ENCODE data around the gene PID1. TPM values are rescaled to one million over a fixed set of nuclear protein-coding genes. Genes with fewer than 3 reads are reported as not detected.

Gene PID1
- total RNA-seq, 1 experiment from 2014 or later = 2.6 TPM

- no peaks in the 10 kb centered on the region for H3K9me3 Mint-ChIP-seq
- POLR2A ChIA-PET = no interaction called here
- no peak for DNase-seq (ENCODE audit: low spot score)
- TF ChIP-seq HMGA2 (CRISPR knock-in tag; IDR thresholded peaks at IDR 0.05) (no peak), JAZF1 (CRISPR knock-in tag; IDR thresholded peaks at IDR 0.05) (no peak), FOXJ3 (CRISPR knock-in tag; IDR thresholded peaks at IDR 0.05; ENCODE audit: borderline replicate concordance) (no peak), SP1 (CRISPR knock-in tag; conservative IDR thresholded peaks at IDR 0.05) (no peak), ZNF121 (CRISPR knock-in tag; IDR thresholded peaks at IDR 0.05) (no peak), PRRX2 (CRISPR knock-in tag; IDR thresholded peaks at IDR 0.05) (no peak), OVOL2 (CRISPR knock-in tag; IDR thresholded peaks at IDR 0.05; ENCODE audit: borderline replicate concordance) (no peak)
- TF ChIP-seq, protein P1, sequence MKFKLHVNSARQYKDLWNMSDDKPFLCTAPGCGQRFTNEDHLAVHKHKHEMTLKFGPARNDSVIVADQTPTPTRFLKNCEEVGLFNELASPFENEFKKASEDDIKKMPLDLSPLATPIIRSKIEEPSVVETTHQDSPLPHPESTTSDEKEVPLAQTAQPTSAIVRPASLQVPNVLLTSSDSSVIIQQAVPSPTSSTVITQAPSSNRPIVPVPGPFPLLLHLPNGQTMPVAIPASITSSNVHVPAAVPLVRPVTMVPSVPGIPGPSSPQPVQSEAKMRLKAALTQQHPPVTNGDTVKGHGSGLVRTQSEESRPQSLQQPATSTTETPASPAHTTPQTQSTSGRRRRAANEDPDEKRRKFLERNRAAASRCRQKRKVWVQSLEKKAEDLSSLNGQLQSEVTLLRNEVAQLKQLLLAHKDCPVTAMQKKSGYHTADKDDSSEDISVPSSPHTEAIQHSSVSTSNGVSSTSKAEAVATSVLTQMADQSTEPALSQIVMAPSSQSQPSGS (CRISPR knock-in tag; IDR thresholded peaks at IDR 0.05; ENCODE audit: borderline replicate concordance, low read depth) = no peak
- H3K4me1 Mint-ChIP-seq = peaks cover 5% of the 10 kb centered on the region; the same call in 1 of the 2 replicates
- no peaks in the 10 kb centered on the region for H3K36me3 Mint-ChIP-seq
- H3K27ac Mint-ChIP-seq = no peak overlapping the region
- no peak overlapping the region for H3K4me3 Mint-ChIP-seq
- peaks cover 26% of the 10 kb centered on the region for H3K27me3 Mint-ChIP-seq (ENCODE audit: low read depth)
- no peak for ATAC-seq
- CTCF ChIA-PET = no interaction called here
These were observed 4.0 kb downstream of the PID1 start for GRCh38 chr2:229267080-229267479.

- DNase-seq (ENCODE audit: low spot score) (no peak), ATAC-seq (no peak)
- H3K9me3 Mint-ChIP-seq = no peaks in the 10 kb centered on the region
- 0 out of 2 replicates have a peak, but pooled peaks cover 2% of the 10 kb centered on the region for H3K4me1 Mint-ChIP-seq
- H3K27ac Mint-ChIP-seq = no peak overlapping the region
- ChIA-PET CTCF (no interaction called here), POLR2A (no interaction called here)
- H3K36me3 Mint-ChIP-seq = no peaks in the 10 kb centered on the region
- H3K27me3 Mint-ChIP-seq (ENCODE audit: low read depth) = peaks cover 18% of the 10 kb centered on the region
- H3K4me3 Mint-ChIP-seq = no peak overlapping the region
- TF ChIP-seq USF2 (CRISPR knock-in tag; IDR thresholded peaks at IDR 0.05) (no peak), ZNF219 (CRISPR knock-in tag; IDR thresholded peaks at IDR 0.05; ENCODE audit: borderline replicate concordance) (no peak), JAZF1 (CRISPR knock-in tag; IDR thresholded peaks at IDR 0.05) (no peak), ESRRA (CRISPR knock-in tag; IDR thresholded peaks at IDR 0.05; ENCODE audit: borderline replicate concordance) (no peak), JUN (CRISPR knock-in tag; IDR thresholded peaks at IDR 0.05) (no peak), ZBTB43 (CRISPR knock-in tag; IDR thresholded peaks at IDR 0.05) (no peak), ATF6 (CRISPR knock-in tag; IDR thresholded peaks at IDR 0.05) (no peak), IRF2 (CRISPR knock-in tag; IDR thresholded peaks at IDR 0.05; ENCODE audit: borderline replicate concordance, low read depth) (no peak), CREB1 (CRISPR knock-in tag; IDR thresholded peaks at IDR 0.05) (no peak), FOXJ3 (CRISPR knock-in tag; IDR thresholded peaks at IDR 0.05; ENCODE audit: borderline replicate concordance) (no peak), ELF4 (CRISPR knock-in tag; IDR thresholded peaks at IDR 0.05; ENCODE audit: low read depth) (no peak), ZNF263 (CRISPR knock-in tag; IDR thresholded peaks at IDR 0.05; ENCODE audit: low read depth) (no peak), ZNF138 (CRISPR knock-in tag; conservative IDR thresholded peaks at IDR 0.05) (no peak), ATF1 (CRISPR knock-in tag; IDR thresholded peaks at IDR 0.05) (no peak)
- TF ChIP-seq, protein P2, sequence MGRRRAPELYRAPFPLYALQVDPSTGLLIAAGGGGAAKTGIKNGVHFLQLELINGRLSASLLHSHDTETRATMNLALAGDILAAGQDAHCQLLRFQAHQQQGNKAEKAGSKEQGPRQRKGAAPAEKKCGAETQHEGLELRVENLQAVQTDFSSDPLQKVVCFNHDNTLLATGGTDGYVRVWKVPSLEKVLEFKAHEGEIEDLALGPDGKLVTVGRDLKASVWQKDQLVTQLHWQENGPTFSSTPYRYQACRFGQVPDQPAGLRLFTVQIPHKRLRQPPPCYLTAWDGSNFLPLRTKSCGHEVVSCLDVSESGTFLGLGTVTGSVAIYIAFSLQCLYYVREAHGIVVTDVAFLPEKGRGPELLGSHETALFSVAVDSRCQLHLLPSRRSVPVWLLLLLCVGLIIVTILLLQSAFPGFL (CRISPR knock-in tag; IDR thresholded peaks at IDR 0.05; ENCODE audit: borderline replicate concordance) = no peak
- TF ChIP-seq, protein P3, sequence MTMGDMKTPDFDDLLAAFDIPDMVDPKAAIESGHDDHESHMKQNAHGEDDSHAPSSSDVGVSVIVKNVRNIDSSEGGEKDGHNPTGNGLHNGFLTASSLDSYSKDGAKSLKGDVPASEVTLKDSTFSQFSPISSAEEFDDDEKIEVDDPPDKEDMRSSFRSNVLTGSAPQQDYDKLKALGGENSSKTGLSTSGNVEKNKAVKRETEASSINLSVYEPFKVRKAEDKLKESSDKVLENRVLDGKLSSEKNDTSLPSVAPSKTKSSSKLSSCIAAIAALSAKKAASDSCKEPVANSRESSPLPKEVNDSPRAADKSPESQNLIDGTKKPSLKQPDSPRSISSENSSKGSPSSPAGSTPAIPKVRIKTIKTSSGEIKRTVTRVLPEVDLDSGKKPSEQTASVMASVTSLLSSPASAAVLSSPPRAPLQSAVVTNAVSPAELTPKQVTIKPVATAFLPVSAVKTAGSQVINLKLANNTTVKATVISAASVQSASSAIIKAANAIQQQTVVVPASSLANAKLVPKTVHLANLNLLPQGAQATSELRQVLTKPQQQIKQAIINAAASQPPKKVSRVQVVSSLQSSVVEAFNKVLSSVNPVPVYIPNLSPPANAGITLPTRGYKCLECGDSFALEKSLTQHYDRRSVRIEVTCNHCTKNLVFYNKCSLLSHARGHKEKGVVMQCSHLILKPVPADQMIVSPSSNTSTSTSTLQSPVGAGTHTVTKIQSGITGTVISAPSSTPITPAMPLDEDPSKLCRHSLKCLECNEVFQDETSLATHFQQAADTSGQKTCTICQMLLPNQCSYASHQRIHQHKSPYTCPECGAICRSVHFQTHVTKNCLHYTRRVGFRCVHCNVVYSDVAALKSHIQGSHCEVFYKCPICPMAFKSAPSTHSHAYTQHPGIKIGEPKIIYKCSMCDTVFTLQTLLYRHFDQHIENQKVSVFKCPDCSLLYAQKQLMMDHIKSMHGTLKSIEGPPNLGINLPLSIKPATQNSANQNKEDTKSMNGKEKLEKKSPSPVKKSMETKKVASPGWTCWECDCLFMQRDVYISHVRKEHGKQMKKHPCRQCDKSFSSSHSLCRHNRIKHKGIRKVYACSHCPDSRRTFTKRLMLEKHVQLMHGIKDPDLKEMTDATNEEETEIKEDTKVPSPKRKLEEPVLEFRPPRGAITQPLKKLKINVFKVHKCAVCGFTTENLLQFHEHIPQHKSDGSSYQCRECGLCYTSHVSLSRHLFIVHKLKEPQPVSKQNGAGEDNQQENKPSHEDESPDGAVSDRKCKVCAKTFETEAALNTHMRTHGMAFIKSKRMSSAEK (CRISPR knock-in tag; IDR thresholded peaks at IDR 0.05; ENCODE audit: borderline replicate concordance) = no peak
- TF ChIP-seq, protein P4, sequence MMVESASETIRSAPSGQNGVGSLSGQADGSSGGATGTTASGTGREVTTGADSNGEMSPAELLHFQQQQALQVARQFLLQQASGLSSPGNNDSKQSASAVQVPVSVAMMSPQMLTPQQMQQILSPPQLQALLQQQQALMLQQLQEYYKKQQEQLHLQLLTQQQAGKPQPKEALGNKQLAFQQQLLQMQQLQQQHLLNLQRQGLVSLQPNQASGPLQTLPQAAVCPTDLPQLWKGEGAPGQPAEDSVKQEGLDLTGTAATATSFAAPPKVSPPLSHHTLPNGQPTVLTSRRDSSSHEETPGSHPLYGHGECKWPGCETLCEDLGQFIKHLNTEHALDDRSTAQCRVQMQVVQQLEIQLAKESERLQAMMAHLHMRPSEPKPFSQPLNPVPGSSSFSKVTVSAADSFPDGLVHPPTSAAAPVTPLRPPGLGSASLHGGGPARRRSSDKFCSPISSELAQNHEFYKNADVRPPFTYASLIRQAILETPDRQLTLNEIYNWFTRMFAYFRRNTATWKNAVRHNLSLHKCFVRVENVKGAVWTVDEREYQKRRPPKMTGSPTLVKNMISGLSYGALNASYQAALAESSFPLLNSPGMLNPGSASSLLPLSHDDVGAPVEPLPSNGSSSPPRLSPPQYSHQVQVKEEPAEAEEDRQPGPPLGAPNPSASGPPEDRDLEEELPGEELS (CRISPR knock-in tag; IDR thresholded peaks at IDR 0.05) = no peak
These were observed 5.4 kb downstream of the PID1 start for GRCh38 chr2:229265727-229266126.
